Stimulated activated CD4-positive, alpha-beta T cell treated with anti-CD3 and anti-CD28 coated beads, Interleukin-15, amount 100 ng/mL, for 48 hours (primary cell): ENCODE measurements around the gene ERCC4.
"Not testable (repeated sequence)": the region's sequence is repeated elsewhere in the genome, so short reads cannot be mapped to it uniquely, and the experiment has no call there.

Experiments
- DNase-seq, 2 donors: peaks; one replicate each; pipeline ENCODE4 v3.0.0-alpha.2; 2020; ENCODE audit warnings: low read depth in 2 of 2

Gene ERCC4

DNA sequence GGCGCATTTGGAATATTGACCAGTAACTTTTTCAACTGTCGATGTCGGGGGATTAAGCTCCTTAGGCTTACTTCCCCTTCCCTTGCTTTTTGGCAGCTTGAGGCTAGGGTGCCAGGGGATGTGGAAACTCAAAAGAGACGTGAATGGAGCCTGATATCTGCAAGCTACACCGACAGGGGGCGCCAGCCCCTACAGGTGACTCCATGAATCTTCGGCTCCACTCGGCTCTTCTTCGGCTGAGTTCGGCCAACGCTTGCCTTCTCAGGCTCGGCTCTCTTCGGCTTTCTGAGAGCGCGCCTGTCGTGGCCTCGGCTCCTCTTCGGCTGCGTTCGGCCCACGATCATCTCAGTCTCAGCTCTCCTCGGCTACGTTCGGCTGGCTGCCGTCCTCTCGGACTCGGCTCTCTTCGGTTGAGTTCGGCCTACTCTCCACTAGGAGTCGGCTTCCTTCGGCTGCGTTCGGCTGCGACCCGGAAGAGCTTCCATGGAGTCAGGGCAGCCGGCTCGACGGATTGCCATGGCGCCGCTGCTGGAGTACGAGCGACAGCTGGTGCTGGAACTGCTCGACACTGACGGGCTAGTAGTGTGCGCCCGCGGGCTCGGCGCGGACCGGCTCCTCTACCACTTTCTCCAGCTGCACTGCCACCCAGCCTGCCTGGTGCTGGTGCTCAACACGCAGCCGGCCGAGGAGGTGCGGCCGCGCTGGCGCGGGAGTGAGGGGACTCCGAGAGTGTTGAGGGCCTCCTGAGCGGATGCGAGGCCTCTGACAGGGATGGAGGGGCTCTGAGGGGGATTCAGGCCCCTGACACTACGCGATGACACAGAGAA, at the start of gene ERCC4:
ERCC4 (plus strand) TSS at position 472 of the 827 bp plus-strand sequence; CDS start at position 484, 12 bp downstream.
- DNase-seq, result peak; percentile 97 to 99

DNA sequence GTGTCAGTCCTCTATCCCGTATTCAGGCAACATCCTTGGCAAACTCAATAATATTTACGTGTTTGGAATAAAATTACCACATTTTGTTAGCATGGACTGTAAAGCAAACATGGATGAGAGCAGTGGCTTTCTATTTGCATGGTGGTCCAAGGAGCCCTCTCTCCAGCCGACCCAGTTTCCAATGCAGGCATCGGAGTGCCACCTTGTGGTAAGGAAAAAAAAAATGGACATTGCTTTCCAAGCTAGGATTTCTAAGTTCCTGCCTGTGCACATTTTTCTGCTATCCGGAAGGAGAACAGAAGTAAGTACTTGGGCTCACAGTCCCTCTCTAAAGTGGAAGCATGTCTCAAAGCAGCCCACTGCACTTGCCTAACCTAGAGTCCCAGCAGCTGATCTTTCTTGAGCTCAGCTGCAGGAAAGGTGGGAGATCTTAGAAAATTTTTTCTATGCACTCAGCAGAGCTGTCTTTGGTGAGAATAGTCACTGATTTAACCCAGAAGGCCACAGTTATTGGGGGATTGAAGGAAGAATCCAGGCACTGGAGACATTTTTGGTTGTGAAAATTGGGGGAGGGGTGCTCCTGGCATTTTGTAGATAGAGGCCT, 46.0 kb upstream of the ERCC4 start:
- DNase-seq, result no peak

DNA sequence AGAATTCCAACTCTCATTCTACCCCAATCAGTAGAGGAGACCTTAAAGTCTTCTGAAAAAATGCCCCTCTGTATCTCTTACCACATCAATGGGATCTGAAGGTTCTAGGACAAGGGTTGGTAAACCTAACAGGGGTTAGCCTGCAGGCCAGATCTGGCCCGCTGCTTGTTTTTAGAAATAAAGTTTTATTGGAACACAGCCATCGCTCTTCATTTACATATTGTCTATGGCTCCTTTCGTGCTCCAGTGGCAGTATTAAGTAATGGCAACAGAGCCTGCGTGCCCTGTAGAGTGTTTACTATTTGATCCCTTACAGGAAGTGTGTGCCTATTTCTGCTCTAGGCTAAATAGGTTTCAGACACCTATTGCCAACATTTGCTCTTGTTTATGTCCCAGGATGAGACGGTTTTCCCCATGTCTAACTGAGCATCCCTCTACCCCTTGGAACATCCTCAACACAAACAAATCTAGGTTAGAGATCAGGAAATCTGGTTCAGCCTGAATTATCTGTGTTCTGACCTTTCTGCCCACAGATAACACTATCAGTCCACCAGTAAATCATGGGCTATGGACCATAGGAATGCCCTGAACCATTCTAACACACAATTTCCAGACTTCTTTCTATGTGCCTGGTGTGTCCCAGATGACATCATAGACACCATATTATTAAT, 44.2 kb upstream of the ERCC4 start:
- no peak for DNase-seq

DNA sequence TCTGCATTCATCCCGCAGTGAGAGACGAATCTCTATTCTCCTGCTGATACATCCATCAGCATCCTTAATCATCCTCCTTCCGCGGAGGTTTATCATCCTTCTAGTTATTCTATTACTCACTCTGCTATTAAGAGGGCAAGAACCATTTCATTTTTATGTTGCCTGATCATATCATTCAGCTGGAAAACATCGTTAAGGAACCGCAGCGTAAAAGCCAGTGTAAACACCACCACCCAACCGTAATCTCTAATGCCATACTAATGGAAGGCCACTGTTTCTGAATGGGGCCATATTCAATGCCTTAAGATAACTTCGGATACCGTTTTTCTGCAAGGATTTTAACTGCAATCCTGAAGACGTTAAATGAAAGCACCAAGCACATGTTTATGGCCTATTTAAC, 36.7 kb upstream of the ERCC4 start:
- no peak for DNase-seq

DNA sequence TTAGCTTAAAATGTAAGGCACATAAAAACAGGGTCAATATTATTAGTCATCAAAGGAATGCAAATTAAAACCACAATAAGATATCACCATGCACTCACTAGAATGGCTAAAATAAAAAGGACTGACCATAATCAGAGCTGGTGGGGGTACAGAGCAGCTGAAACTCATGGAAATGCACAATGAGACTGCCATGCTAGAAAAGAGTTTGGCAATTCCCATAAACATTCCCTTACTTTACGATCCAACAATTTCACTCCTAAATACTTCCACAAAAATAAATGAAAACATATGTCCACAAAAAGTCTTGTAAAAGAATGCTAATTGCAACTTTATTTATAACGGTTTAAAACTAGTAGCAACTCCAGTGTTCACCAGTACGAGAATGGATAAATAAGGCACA, 36.1 kb upstream of the ERCC4 start:
- DNase-seq, result no peak

DNA sequence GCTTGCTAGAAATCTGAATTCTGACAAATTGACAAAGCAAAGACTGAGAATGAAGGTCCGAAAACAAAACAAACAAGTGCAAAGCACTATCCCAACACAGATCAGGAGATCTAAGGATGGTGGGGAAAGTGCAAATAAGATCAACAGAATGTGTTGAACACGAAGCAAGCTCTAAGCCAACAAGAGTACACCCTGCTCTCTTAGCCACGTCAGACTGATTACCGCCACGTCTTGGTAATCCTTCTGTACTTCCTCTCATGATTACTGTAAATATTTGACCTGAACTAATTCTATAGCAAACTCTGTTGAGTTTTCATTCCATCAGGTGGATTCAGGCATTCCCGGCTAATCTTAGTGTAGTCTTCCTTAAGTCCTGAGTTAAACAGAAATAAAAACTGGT, 34.3 kb upstream of the ERCC4 start:
- no peak for DNase-seq

DNA sequence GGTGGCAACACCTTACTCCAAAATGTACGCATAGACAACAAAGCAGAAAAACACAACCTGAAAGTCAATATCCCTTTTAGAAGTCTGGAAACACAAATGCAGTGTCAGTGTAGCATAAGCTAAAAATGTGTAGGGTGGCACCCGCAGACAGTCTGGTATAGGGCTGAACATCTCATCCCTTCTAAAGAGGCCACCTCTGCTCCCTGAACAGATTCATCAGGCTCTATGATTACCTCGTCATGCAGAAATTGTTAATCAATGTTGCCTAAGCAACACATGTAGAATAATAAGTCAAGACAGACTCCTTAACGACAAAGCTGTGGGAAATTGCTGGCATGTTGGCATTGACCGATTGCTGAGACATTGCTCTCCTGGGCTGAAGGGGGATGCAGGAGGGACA, 33.3 kb upstream of the ERCC4 start:
- DNase-seq, result no peak

DNA sequence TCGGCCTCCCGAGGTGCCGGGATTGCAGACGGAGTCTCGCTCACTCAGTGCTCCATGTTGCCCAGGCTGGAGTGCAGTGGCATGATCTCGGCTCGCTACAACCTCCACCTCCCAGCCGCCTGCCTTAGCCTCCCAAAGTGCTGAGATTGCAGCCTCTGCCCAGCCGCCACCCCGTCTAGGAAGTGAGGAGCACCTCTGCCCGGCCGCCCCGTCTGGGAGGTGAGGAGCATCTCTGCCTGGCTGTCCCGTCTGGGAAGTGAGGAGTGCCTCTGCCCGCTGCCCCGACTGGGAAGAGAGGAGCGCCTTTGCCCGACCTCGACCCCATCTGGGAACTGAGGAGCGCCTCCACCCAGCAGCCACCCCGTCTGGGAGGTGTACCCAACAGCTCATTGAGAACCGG, 30.6 kb upstream of the ERCC4 start:
- DNase-seq, result not testable (repeated sequence)

DNA sequence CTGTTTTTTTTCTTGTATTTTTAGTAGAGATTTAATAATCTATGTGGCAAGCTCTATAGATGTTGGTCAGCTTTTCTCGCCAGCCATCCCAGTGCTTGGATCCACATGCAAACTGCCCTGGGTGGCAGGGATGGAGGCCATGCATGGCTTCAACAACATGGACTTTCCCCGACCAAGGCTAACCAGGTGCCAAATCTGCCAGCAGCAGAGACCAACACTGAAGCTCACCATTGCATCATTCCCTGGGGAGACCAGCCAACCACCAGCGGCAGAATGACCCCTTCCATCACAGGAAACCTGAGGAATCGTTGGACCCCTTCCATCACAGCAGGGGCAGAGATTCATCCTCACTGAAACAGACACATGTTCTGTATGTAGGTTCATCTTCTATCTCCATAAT, 27.7 kb upstream of the ERCC4 start:
- DNase-seq, result no peak

DNA sequence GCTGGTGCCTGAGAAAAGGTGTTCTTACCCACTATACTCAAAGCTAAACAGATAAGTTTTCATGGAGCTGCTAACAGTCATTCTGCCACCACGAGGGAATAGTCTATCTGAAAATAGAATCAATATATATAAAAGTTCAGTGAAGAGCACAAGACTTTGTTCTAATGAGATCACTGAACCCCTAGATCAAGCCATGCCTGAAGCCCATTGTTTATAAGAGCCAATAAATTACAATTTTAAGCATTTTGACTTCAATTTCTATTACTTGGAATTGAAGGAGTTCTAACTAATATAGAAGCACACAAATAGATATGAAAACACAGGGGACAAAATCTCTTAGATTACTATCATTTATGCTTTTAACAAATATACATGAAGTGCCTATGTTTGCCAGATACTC, 24.4 kb upstream of the ERCC4 start:
- DNase-seq, result no peak

DNA sequence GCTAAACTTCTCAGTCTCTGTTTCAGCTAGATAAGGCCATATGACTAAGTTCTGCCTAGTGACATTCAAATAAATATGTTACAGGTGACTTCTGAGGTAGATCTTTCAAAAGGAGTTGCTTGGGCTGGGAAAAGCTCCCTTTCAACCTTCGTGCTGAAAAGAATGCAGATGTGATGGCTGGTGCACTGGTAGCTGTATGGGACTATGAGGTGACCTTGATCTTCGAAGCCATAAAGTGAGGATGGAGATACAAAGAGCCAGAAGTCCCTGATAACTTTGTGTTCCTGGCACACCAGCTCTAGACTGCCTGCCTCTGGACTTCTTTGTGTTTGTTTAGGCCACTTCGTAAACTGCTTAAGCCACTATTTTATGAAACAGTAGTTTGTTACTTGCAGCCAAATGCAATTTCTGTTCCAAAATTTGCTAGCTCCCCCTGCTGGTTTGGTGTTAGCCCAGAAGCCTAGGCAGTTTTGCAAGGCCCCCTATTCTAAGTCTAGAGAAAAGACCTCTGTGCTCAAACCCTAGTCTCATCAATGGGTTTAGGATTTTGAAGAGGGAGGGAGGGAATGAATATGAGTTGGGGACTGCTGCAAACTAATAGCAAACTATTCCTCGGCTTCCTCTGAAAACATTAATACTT, 23.3 kb upstream of the ERCC4 start:
- no peak for DNase-seq

DNA sequence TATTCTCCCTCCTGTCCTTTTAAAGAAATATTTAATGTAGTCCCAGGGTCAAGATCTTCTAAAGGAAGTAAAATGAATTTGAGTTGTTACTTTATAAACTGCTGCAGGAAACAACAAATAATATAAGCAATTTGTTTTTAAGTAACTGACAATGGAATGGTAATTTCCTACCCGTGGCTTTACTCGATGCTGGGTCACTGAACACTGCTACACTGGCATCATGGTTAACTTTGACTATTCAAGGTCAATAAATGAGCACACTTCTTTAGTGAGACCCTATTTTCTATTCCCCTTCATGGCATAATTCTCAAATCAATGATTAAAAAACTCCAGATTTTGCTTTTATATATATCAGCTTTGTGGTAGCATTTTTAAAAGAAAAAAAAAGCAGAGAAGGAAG, 22.1 kb upstream of the ERCC4 start:
- DNase-seq, result no peak

DNA sequence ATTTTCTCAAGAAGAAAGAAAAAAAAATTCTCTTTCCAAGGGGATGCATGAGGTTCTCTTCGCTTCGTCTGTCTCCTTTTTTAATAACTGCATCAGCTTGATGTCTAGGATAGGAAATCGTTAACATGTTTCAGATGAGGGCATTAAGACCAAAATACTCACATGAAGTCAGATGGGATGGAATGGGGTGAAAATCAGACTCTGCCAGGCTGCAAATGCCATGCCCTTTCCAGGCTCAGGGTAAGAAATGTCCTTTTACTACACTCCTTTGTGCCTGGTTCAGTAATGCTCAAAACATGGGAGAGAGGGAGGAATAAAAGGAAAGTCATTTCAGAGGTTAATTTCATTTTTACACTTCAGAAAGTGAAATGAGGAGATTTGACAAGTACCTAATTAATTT, 21.7 kb upstream of the ERCC4 start:
- DNase-seq, result no peak

DNA sequence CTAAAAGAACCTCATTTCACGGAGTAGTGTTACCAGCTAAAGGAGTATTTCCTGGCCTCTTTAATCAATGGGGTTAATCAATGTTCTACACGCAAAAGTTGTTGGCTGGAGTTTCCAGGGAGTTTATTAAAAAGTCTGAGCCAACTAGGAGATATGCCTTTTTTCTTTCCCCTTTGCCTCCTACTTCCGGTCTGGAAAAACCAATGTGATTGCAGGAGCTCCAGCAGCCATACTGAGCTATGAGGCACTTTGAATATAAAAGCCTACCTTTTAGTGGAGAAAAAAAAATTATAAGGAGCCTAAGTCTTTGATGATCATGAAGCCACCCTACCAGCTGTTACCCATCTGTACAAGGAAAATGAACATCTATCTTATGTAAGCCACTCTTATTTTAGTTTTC, 17.9 kb upstream of the ERCC4 start:
- no peak for DNase-seq

DNA sequence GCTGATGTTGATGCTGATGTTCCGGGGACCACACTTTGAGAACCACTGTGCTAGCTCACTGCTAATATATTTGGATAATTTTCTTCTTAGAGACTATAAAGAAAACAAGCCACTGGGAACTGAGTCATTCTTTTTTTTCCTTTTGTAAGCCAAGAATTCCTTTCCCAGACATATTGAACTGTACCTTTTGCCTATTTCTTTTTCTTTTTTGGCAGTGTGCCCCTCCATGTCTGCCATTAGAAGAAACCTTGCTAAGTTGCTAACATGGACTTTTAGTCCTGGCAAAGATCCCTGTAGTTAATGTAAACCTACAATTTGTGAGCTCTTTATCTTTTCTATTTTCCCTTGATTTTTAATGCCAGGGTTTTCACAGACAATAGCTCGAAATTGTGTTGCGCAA, 17.3 kb upstream of the ERCC4 start:
- DNase-seq, result no peak

DNA sequence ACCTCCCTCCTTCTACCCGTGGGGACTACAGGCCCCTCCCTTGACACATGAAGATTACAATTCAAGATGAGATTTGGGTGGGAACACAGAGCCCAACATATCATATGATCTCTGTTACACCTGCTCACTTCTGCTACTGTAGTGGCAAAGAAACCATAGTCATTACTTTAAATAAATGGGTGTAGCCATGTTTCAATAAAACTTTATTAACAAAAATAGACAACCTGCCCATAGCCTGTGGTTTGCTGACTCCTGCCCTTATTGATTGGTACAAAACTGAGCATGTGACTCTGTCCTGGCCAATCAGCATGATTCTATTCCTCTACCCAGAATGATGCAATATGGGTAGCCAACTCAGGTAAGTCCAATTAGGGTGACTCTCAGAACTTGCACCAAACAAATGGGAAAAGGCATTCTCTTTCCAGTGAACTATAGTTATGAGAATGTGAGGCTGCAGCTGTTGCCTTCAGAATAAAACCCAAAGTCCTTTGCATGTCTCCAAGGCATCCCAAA, 15.7 kb upstream of the ERCC4 start:
- DNase-seq, result no peak

DNA sequence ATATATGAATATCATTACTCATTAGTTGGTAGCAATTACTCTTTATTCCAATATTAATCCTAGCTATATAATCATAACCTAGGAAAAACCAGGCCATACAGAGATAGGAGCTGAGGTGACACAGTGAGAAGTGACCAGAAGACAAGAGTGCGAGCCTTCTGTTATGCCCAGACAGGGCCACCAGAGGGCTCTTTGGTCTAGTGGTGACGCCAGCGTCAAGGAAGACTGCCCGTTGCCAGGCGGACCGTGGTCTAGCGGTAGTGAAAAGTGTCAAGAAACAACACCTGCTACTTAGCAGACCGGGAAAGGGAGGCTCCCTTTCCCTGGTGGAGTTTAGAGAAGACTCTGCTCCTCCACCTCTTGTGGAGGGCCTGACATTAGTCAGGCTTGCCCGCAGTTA, 15.1 kb upstream of the ERCC4 start:
- DNase-seq, result peak in 1 of 2 donors; percentile 5

DNA sequence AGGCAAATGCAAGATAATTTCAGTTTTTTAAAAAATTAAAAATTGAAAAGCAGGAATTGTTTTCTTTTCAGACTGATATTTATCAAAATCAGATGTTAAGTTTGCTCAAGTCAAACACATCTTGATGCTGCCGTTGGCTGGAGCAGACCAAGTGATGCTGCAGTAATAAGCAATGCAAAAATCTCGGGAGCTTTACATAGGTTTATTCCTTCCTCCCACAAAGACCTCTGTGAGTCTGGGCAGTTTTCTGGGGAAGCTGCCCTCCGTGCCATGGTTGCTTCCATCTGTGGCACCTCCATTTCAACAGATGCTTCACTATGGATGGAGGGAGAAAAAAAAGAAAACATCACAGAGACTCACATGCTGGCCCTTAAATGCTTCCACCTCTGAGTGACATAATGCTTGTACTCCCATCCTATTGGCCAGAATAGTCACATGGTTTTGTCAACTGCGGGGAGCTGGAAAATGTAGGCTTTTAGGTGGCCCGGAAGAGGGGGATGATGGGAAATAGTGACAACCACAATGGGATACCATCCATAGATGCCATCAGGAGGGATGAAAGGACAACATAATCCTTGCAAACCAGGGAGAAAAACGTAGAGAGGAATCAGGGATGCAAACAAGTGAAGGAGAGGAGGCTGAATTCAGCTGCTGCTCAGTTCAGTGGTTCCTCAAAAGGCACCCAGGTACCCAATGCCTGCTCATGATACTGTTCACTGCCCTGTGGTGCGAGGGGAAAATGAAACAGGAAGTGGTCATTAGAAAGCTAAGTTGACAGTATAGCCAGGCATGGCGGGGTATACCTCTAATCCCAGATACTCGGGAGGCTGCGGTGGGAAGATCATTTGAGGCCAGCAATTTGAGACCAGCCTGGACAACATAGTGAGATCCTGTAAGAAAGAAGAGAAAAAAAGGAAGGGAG, 13.5 kb upstream of the ERCC4 start:
- DNase-seq, result no peak

DNA sequence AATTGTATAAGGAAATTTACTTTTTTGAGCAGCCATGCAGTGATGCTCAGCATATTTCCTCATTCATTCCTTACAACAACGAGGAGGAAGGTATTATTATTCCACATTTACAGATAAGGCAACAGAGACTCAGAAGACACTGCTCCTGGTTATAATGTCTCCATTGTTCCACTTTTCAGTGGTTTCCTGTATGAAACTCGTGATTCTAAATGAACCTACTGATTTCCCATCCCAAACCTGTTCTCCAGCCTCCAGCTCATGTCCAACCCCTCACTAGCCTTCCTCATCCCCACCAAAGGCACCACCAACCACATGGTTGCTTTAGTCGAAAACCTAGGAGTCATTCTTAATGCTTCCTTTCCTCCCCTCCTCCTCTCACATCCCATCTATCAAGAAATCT, 12.5 kb upstream of the ERCC4 start:
- DNase-seq, result no peak

DNA sequence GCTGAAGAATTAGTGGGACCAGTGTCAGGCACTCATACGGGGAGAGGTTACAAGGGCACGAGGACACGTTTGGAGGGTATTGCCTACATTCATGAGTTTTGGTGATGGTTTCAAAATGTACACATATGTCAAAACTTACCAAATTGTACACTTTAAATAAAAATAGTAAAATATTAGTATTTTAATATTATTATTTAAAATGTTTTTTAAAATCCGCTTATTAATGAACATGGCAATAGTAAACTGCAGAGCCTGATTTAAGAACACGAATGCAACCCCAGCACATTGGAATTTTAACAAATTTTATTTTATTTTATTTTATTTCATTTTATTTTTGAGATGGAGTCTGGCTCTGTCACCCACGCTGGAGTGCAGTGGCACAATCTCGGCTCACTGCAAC, 10.9 kb upstream of the ERCC4 start:
- DNase-seq, result no peak

DNA sequence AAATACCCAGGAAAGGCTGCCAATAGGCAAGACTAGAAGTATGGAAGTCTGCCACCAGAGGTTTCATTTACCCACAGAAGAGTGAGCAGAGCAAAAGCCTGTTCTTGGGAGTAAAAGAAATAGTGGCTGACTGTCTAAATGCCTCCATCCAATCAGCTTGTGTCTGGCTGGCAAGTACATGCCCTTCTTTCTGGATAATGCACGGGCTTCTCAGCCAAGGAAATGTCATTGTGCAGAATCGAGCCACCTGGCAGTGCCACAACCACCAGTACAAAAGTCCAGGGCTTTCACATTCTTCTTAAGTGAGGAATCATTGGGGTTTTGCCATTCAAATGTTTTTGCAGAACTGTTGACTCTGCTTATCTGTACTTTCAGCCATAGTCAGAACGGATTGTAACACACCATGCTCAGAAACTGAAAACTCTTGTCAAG, 10.1 kb upstream of the ERCC4 start:
- no peak for DNase-seq
